HepG2 (cell line): Measurements from ENCODE around the gene CD68. TPM values are rescaled to one million over a fixed set of nuclear protein-coding genes. Genes with fewer than 3 reads are reported as not detected.

Experiments used
- ADNP ChIP-seq: sonication (generic); formaldehyde crosslinking; IDR thresholded peaks from 2 replicates; pipeline ENCODE4 v1.4.0; 2020; ENCODE audit warnings: missing genetic modification reagents
- ATF5 ChIP-seq: sonication (generic); formaldehyde crosslinking; IDR thresholded peaks from 2 replicates; pipeline ENCODE4 v1.4.0; 2020; ENCODE audit warnings: mild to moderate bottlenecking, low read depth, missing genetic modification reagents
- BRF2 ChIP-seq: sonication (generic); formaldehyde crosslinking; IDR thresholded peaks from 2 replicates; pipeline ENCODE4 v1.8.1; 2022; ENCODE audit warnings: mild to moderate bottlenecking, missing genetic modification reagents
- CCDC6 ChIP-seq: sonication (generic); formaldehyde crosslinking; IDR thresholded peaks from 2 replicates; pipeline ENCODE4 v1.8.1; 2022; ENCODE audit warnings: mild to moderate bottlenecking, missing genetic modification reagents, moderate library complexity
- GATA4 ChIP-seq: sonication (generic); IDR thresholded peaks from 2 replicates; pipeline ENCODE4 v1.6.1; 2016; ENCODE audit warnings: antibody characterized with exemption, low read depth, borderline replicate concordance
- GPN1 ChIP-seq: sonication (generic); formaldehyde crosslinking; IDR thresholded peaks from 2 replicates; pipeline ENCODE4 v1.5.1; 2020; ENCODE audit warnings: missing genetic modification reagents, borderline replicate concordance
- MTF2 ChIP-seq: sonication (generic); formaldehyde crosslinking; IDR thresholded peaks from 2 replicates; pipeline ENCODE4 v1.5.0; 2020; ENCODE audit warnings: missing genetic modification reagents, borderline replicate concordance
- NCOA1 ChIP-seq: sonication (generic); formaldehyde crosslinking; IDR thresholded peaks from 2 replicates; pipeline ENCODE4 v1.9.0; 2021; ENCODE audit warnings: missing genetic modification reagents
- NFE2L1 ChIP-seq: sonication (generic); formaldehyde crosslinking; IDR thresholded peaks from 2 replicates; pipeline ENCODE4 v1.4.0; 2020; ENCODE audit warnings: missing genetic modification reagents, mild to moderate bottlenecking, borderline replicate concordance
- PHF5A ChIP-seq: IDR thresholded peaks from one replicate; pipeline ENCODE4 v1.6.1; 2018; ENCODE audit warnings: low read depth, missing genetic modification reagents; ENCODE audit not compliant: unreplicated experiment
- PLSCR1 ChIP-seq: sonication (generic); formaldehyde crosslinking; IDR thresholded peaks from 2 replicates; pipeline ENCODE4 v1.5.0; 2020; ENCODE audit warnings: missing genetic modification reagents, mild to moderate bottlenecking, borderline replicate concordance
- TGIF2 ChIP-seq: IDR thresholded peaks from 2 replicates; pipeline ENCODE4 v1.6.1; 2016; ENCODE audit warnings: control low read depth, missing compliant biosample characterization
- THAP11 ChIP-seq: IDR thresholded peaks from 2 replicates; pipeline ENCODE4 v1.6.1; 2016; ENCODE audit warnings: missing biosample characterization, missing genetic modification reagents
- ZBTB25 ChIP-seq: IDR thresholded peaks from 2 replicates; pipeline ENCODE4 v1.6.1; 2018; ENCODE audit warnings: missing genetic modification reagents
- ZFX ChIP-seq: sonication (generic); formaldehyde crosslinking; IDR thresholded peaks from 2 replicates; pipeline ENCODE4 v1.4.0; 2020; ENCODE audit warnings: mild to moderate bottlenecking, low read depth, missing genetic modification reagents, moderate library complexity
- ZMYM2 ChIP-seq: sonication (generic); formaldehyde crosslinking; IDR thresholded peaks from 2 replicates; pipeline ENCODE4 v1.8.0; 2022; ENCODE audit warnings: mild to moderate bottlenecking, missing genetic modification reagents
- ZNF468 ChIP-seq: sonication (generic); formaldehyde crosslinking; IDR thresholded peaks from 2 replicates; pipeline ENCODE4 v1.8.0; 2022; ENCODE audit warnings: mild to moderate bottlenecking, moderate library complexity, missing genetic modification reagents
- ZNF510 ChIP-seq: sonication (generic); formaldehyde crosslinking; IDR thresholded peaks from 2 replicates; pipeline ENCODE4 v1.4.0; 2020; ENCODE audit warnings: low read depth, mild to moderate bottlenecking, missing genetic modification reagents
- ZNF569 ChIP-seq: sonication (generic); formaldehyde crosslinking; IDR thresholded peaks from 2 replicates; pipeline ENCODE4 v1.5.0; 2020; ENCODE audit warnings: mild to moderate bottlenecking, missing genetic modification reagents, moderate library complexity, borderline replicate concordance
- ZNF615 ChIP-seq: sonication (generic); formaldehyde crosslinking; IDR thresholded peaks from 2 replicates; pipeline ENCODE4 v1.5.0; 2020; ENCODE audit warnings: mild to moderate bottlenecking, missing genetic modification reagents, borderline replicate concordance
- ZNF704 ChIP-seq: sonication (generic); formaldehyde crosslinking; IDR thresholded peaks from 2 replicates; pipeline ENCODE4 v1.8.1; 2023; ENCODE audit warnings: mild to moderate bottlenecking, inconsistent platforms, moderate library complexity, missing genetic modification reagents, borderline replicate concordance
- ZNF713 ChIP-seq: sonication (generic); formaldehyde crosslinking; IDR thresholded peaks from 2 replicates; pipeline ENCODE4 v1.4.0; 2020; ENCODE audit warnings: mild to moderate bottlenecking, missing genetic modification reagents
- ZNF770 ChIP-seq: sonication (generic); formaldehyde crosslinking; IDR thresholded peaks from 2 replicates; pipeline ENCODE4 v1.5.0; 2020; ENCODE audit warnings: mild to moderate bottlenecking, missing genetic modification reagents
- ZNF772 ChIP-seq: sonication (generic); formaldehyde crosslinking; IDR thresholded peaks from 2 replicates; pipeline ENCODE4 v1.5.0; 2020; ENCODE audit warnings: mild to moderate bottlenecking, missing genetic modification reagents
- ZSCAN22 ChIP-seq: sonication (generic); formaldehyde crosslinking; IDR thresholded peaks from 2 replicates; pipeline ENCODE4 v1.4.0; 2020; ENCODE audit warnings: mild to moderate bottlenecking, missing genetic modification reagents
- polyA plus RNA-seq, 8 experiments: library from polyadenylated mRNA; depleted of rRNA in 3 of 8; stranded (reverse) in 7 of 8; unstranded in 1 of 8; fragments of >200 nt; fragmentation: Illumina TruSeq in 4 of 8; extraction: Trizol in 4 of 8; gene quantifications; 2 replicates each; pipeline versions ENCODE4 v1.2.1 to v1.2.3, GENCODE V29; 2011 to 2016; ENCODE audit warnings: low read depth in 4 of 8, missing spikeins in 1 of 8, mixed read lengths in 1 of 8; ENCODE audit not compliant: insufficient read depth in 1 of 8
- total RNA-seq, 5 experiments: library from RNA; depleted of rRNA; stranded (reverse); fragments of >200 nt; fragmentation: Illumina TruSeq; extraction: Trizol; gene quantifications; 2 replicates each; pipeline ENCODE4 v1.2.3, GENCODE V29; 2016; ENCODE audit warnings: low read depth in 1 of 5

Gene CD68
- total and polyA plus RNA-seq, 2 of the 13 experiments (the other 11 are each of a cell fraction or from before 2014, with no cell fraction given), result 10.3 to 104 TPM

- TF ChIP-seq ATF5 (CRISPR knock-in tag) (0 out of 2 replicates have a peak, but pooled peaks have one; percentile 38), ZFX (peak; percentile 97), ZNF615 (CRISPR knock-in tag) (no peak), ZNF772 (no peak; the same call in 1 of the 2 replicates), ZNF510 (CRISPR knock-in tag) (0 out of 2 replicates have a peak, but pooled peaks have one; percentile 16), NFE2L1 (no peak), ZNF713 (no peak), TGIF2 (CRISPR knock-in tag) (peak; percentile 92), CCDC6 (CRISPR knock-in tag) (peak; percentile 74; the same call in 1 of the 2 replicates), ZBTB25 (no peak), BRF2 (0 out of 2 replicates have a peak, but pooled peaks have one; percentile 24), ZSCAN22 (CRISPR knock-in tag) (no peak), ZNF770 (CRISPR knock-in tag) (peak; percentile 73; the same call in 1 of the 2 replicates), ZNF704 (CRISPR knock-in tag) (peak; percentile 80; the same call in 1 of the 2 replicates), ADNP (CRISPR knock-in tag) (no peak), THAP11 (CRISPR knock-in tag) (peak; percentile 95; the same call in 1 of the 2 replicates), MTF2 (CRISPR knock-in tag) (no peak), ZNF468 (CRISPR knock-in tag) (no peak), GPN1 (no peak), ZMYM2 (CRISPR knock-in tag) (no peak), NCOA1 (CRISPR knock-in tag) (no peak), PLSCR1 (CRISPR knock-in tag) (no peak), PHF5A (CRISPR knock-in tag) (peak; percentile 39), GATA4 (no peak), ZNF569 (CRISPR knock-in tag) (no peak)
Measured at GRCh38 chr17:7572338-7572587, 7.2 kb upstream of the CD68 start (continued).
